CD4-positive, alpha-beta T cell (primary cell): ENCODE measurements around the gene DCAF8. TPM values are rescaled to one million over a fixed set of nuclear protein-coding genes. Genes with fewer than 3 reads are reported as not detected.

ENCODE experiments used
- ATAC-seq: fragments of 200-7000 bp; cut with Tn5 transposase; one replicate; pipeline ENCODE4 v1.10.0; 2022; ENCODE audit warnings: mild to moderate bottlenecking; ENCODE audit not compliant: poor library complexity
- CTCF ChIA-PET: fragments of 350-600 bp; sonication (Branson Sonifier 250); formaldehyde crosslinking; loops from one replicate; lab custom pipeline; 2021; ENCODE audit warnings: antibody characterized with exemption, inconsistent platforms; lab: Charles Lee
- POLR2A ChIA-PET: fragments of 350-600 bp; sonication (Branson Sonifier 250); formaldehyde crosslinking; loops from one replicate; lab custom pipeline; 2021; ENCODE audit warnings: antibody characterized with exemption, inconsistent platforms; lab: Charles Lee
- DNase-seq, 14 experiments: peaks; one replicate each; pipeline ENCODE4 v3.0.0-alpha.2; 2013 to 2020; ENCODE audit warnings: mixed read lengths in 2 of 14
- H3K27ac ChIP-seq, 2 donors: one replicate each; pipeline versions ENCODE4 v1.5.1 to v1.7.0; 2013; ENCODE audit warnings: low read length in 2 of 2, low read depth in 1 of 2, mild to moderate bottlenecking in 1 of 2
- H3K27me3 ChIP-seq, 2 experiments: 1 replicate in 1 of 2; 2 replicates in 1 of 2; pipeline versions ENCODE4 v1.6.1 to v1.7.0; 2013; ENCODE audit warnings: low read length in 2 of 2, control low read depth in 1 of 2, mild to moderate bottlenecking in 1 of 2, moderate library complexity in 1 of 2; ENCODE audit not compliant: insufficient read depth in 2 of 2, control insufficient read depth in 1 of 2
- H3K36me3 ChIP-seq: one replicate; pipeline ENCODE4 v1.6.1; 2013; ENCODE audit warnings: low read length, control low read depth; ENCODE audit not compliant: insufficient read depth
- H3K4me1 ChIP-seq: one replicate; pipeline ENCODE4 v1.6.1; 2013; ENCODE audit warnings: low read length, control low read depth; ENCODE audit not compliant: insufficient read depth
- H3K4me3 ChIP-seq: one replicate; pipeline ENCODE4 v1.5.1; 2013; ENCODE audit warnings: mild to moderate bottlenecking, low read length, moderate library complexity
- H3K9me3 ChIP-seq, 2 experiments: 1 replicate in 1 of 2; 2 replicates in 1 of 2; pipeline versions ENCODE4 v1.6.1 to v1.7.0; 2013; ENCODE audit warnings: low read length in 2 of 2, mild to moderate bottlenecking in 2 of 2, control low read depth in 1 of 2, moderate library complexity in 1 of 2; ENCODE audit not compliant: control insufficient read depth in 1 of 2, insufficient read depth in 1 of 2
- H3K27ac Mint-ChIP-seq: one replicate; pipeline ENCODE4 v1.8.0; 2020; ENCODE audit warnings: mixed read lengths
- H3K27me3 Mint-ChIP-seq: one replicate; pipeline ENCODE4 v1.8.0; 2021; ENCODE audit warnings: mixed read lengths
- H3K36me3 Mint-ChIP-seq: one replicate; pipeline ENCODE4 v1.8.0; 2021; ENCODE audit warnings: low read depth, mixed read lengths
- H3K4me1 Mint-ChIP-seq: one replicate; pipeline ENCODE4 v1.8.0; 2021; ENCODE audit warnings: low read depth, mixed read lengths
- H3K4me3 Mint-ChIP-seq: one replicate; pipeline ENCODE4 v1.8.0; 2020; ENCODE audit warnings: mild to moderate bottlenecking, mixed read lengths
- H3K9me3 Mint-ChIP-seq: one replicate; pipeline ENCODE4 v1.8.0; 2020; ENCODE audit warnings: mixed read lengths
- CTCF ChIP-seq: fragments of 200-600 bp; IDR thresholded peaks from one replicate; pipeline ENCODE4 v1.8.0; 2022; ENCODE audit warnings: antibody characterized with exemption, mild to moderate bottlenecking
- intact Hi-C, 2 experiments: fragments of 100-400 bp; cut with DNase I in 1 of 2; cut with micrococcal nuclease in 1 of 2; formaldehyde crosslinking; loops; one replicate each; pipeline versions ENCODE4 v1.15.1 to v1.9.0; 2023 to 2025; cut with DNase I, micrococcal nuclease
- total RNA-seq, 174 experiments: library from RNA in 2 of 174; stranded (reverse) in 2 of 174; gene quantifications; one replicate each; pipeline ENCODE4 v1.2.3 and lab custom pipeline; 2021 to 2026

Gene DCAF8
- total RNA-seq, 2 experiments from 2014 or later: 151 to 154 TPM

DNA sequence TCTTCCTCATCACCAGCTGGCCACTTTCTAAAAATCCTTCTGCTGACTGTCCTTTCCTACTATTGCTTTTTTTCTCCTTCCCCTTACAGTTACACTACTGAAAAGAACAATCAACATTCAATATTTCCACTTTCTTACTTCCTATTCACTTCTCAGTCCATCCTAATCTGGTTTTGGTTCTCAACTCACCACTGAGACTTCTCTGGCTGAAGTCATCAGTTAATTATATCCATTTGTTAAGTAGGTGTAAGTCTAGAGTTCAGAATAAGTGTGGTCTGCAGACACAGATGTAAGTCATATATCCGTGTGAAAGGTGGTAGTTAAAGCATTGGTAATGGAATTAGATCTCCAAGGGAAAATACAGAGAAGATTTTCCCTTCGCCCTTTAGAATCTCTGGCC is 35.7 kb downstream of the DCAF8 start:
- H3K27ac Mint-ChIP-seq: no peak overlapping the region
- no peaks in the 10 kb centered on the region for H3K9me3 Mint-ChIP-seq
- no peak overlapping the region for H3K27ac ChIP-seq
- DNase-seq: no peak
- no peaks in the 10 kb centered on the region for H3K4me1 Mint-ChIP-seq
- peaks cover 38% of the 10 kb centered on the region for H3K36me3 Mint-ChIP-seq
- H3K36me3 ChIP-seq: peaks cover 94% of the 10 kb centered on the region
- TF ChIP-seq CTCF: no peak
- ChIA-PET CTCF (interaction anchor here (1.4 kb wide), 1 partner anchor 25 kb away, joined by 3 read pairs; no protein-coding TSS in a partner anchor), POLR2A (no interaction called here)
- H3K4me3 Mint-ChIP-seq: no peak overlapping the region
- no peak overlapping the region for H3K4me3 ChIP-seq
- ATAC-seq: no peak
- H3K9me3 ChIP-seq: no peaks in the 10 kb centered on the region
- H3K4me1 ChIP-seq: no peaks in the 10 kb centered on the region
- H3K27me3 ChIP-seq: no peaks in the 10 kb centered on the region
- intact Hi-C loops: no loop called here
- H3K27me3 Mint-ChIP-seq: no peaks in the 10 kb centered on the region

DNA sequence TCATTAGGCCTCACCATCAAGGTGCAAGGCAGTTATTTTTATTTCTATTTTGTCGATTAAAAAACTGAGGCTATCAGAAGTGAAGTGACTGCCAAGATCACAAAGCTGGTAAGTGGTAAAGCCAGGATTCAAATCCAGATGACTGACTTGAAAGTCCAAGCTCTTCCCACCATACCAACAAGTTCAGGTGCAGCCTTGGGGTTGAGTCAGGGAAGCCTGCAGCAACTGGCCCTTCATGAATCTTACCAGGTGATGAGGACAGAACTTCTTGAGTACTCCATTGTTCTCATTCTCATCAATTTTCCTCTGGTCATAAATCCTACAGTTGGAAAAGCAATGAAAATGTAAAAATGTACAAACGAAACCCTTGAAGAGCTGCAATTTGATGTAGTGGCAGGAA is 37.0 kb downstream of the DCAF8 start:
- intact Hi-C loops: no loop called here
- CTCF ChIA-PET: interaction anchor here (1.4 kb wide), 1 partner anchor 27 kb away, joined by 3 read pairs; no protein-coding TSS in a partner anchor

DNA sequence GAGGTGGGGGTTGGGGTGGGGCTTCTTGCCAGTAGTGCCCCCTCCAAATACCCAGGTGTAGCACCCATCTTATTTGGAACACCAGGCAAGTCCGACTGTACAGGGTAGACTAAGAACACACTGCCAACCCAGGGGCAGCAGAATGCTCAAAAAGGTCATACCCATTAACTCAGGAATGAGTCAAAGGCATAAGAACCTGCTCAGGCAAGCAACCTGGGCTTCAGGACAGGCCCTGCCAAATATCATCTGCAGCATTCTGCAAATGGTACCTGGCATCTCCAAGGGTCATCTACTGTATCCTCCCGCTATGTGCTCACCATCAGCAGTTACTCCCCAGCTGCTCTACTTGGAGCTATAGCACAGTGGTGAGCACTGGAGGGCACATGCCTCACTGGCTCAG is 37.7 kb downstream of the DCAF8 start:
- Mint-ChIP-seq H3K4me3 (no peak overlapping the region), H3K9me3 (no peaks in the 10 kb centered on the region), H3K36me3 (peaks cover 18% of the 10 kb centered on the region), H3K27ac (no peak overlapping the region), H3K4me1 (no peaks in the 10 kb centered on the region), H3K27me3 (no peaks in the 10 kb centered on the region)
- no peak for DNase-seq
- no peak for ATAC-seq
- TF ChIP-seq CTCF: no peak
- no peaks in the 10 kb centered on the region for H3K9me3 ChIP-seq
- CTCF ChIA-PET: no interaction called here
- peaks cover 97% of the 10 kb centered on the region for H3K36me3 ChIP-seq
- no peak overlapping the region for H3K4me3 ChIP-seq
- H3K27ac ChIP-seq: no peak overlapping the region
- POLR2A ChIA-PET: no interaction called here
- no peaks in the 10 kb centered on the region for H3K27me3 ChIP-seq
- no peaks in the 10 kb centered on the region for H3K4me1 ChIP-seq
- intact Hi-C loops: no loop called here

More for the DNA sequence above, 37.0 kb downstream of the DCAF8 start:
- Mint-ChIP-seq H3K36me3 (peaks cover 25% of the 10 kb centered on the region), H3K27me3 (no peaks in the 10 kb centered on the region), H3K9me3 (no peaks in the 10 kb centered on the region), H3K4me1 (no peaks in the 10 kb centered on the region), H3K27ac (no peak overlapping the region), H3K4me3 (no peak overlapping the region)
- H3K36me3 ChIP-seq: peaks cover 95% of the 10 kb centered on the region
- no peaks in the 10 kb centered on the region for H3K27me3 ChIP-seq
- H3K4me1 ChIP-seq: no peaks in the 10 kb centered on the region
- H3K9me3 ChIP-seq: no peaks in the 10 kb centered on the region
- POLR2A ChIA-PET: no interaction called here
- no peak for DNase-seq
- H3K4me3 ChIP-seq: no peak overlapping the region
- no peak overlapping the region for H3K27ac ChIP-seq
- TF ChIP-seq CTCF: no peak
- no peak for ATAC-seq
